K562 (cell line): Measurements from ENCODE around the gene GADD45G. TPM values are rescaled to one million over a fixed set of nuclear protein-coding genes. Genes with fewer than 3 reads are reported as not detected.

Experiments
- ATAC-seq: fragments of 200-7000 bp; cut with Tn5 transposase; 3 replicates; pipeline ENCODE4 v1.9.1; 2020; ENCODE audit warnings: moderate library complexity
- BruUV-seq: library from RNA; stranded (reverse); fragments of 400-500 nt; replicated peaks from 2 replicates; lab custom pipeline; 2021; lab: Mats Ljungman, UMichigan
- CTCF ChIA-PET: fragments of 300-600 bp; formaldehyde crosslinking; extraction: SDS; loops from one replicate; lab custom pipeline; 2021; ENCODE audit warnings: low intra/inter-chr PET ratio; lab: Yijun Ruan, JAX
- POLR2A ChIA-PET: fragments of 300-600, 350-650 bp; sonication (Branson Sonifier 250); formaldehyde crosslinking; extraction: SDS; loops from one replicate; lab custom pipeline; 2021; ENCODE audit warnings: antibody characterized with exemption, inconsistent platforms; lab: Yijun Ruan, JAX
- DNase-seq, 4 experiments: peaks; one replicate each; pipeline versions ENCODE4 v3.0.0 to v3.0.0-alpha.2; 2011 to 2018; ENCODE audit warnings: low spot score in 3 of 4, mixed read lengths in 3 of 4; ENCODE audit errors: extremely low read depth in 1 of 4
- FAIRE-seq: peaks from 2 replicates; lab custom pipeline; 2011; peaks lifted over from hg19 to GRCh38; lab: Jason Lieb, UNC
- H2AFZ ChIP-seq: 2 replicates; pipeline ENCODE4 v1.6.0; 2011; ENCODE audit warnings: low read depth, low read length, control low read depth, inconsistent platforms
- H3K27ac ChIP-seq: fragments of 200-600 bp; 3 replicates; pipeline ENCODE4 v1.8.0; 2011; ENCODE audit warnings: low read depth, mild to moderate bottlenecking, control low read depth, inconsistent platforms, low read length, moderate library complexity, mixed read lengths; ENCODE audit errors: extremely low read depth
- H3K27me3 ChIP-seq, 2 experiments: fragments of 300-600 bp in 1 of 2; 2 replicates in 1 of 2; 3 replicates in 1 of 2; pipeline versions ENCODE4 v1.6.0 to v1.8.0; 2011; ENCODE audit warnings: inconsistent platforms in 2 of 2, low read length in 2 of 2, mild to moderate bottlenecking in 1 of 2, mixed read lengths in 1 of 2, moderate library complexity in 1 of 2; ENCODE audit not compliant: control insufficient read depth in 2 of 2, insufficient read depth in 2 of 2
- H3K36me3 ChIP-seq: fragments of 300-600 bp; 3 replicates; pipeline ENCODE4 v1.8.0; 2011; ENCODE audit warnings: mild to moderate bottlenecking, low read length, inconsistent platforms; ENCODE audit not compliant: control insufficient read depth, insufficient read depth
- H3K4me1 ChIP-seq, 2 experiments: fragments of 200-600 bp in 1 of 2; replicated peaks in 1 of 2; 2 replicates in 1 of 2; 3 replicates in 1 of 2; pipeline versions ENCODE4 v1.5.1 to v1.8.0; 2011; ENCODE audit warnings: inconsistent platforms in 2 of 2, low read length in 2 of 2, mild to moderate bottlenecking in 1 of 2, mixed read lengths in 1 of 2, moderate library complexity in 1 of 2; ENCODE audit not compliant: control insufficient read depth in 2 of 2, insufficient read depth in 2 of 2
- H3K4me2 ChIP-seq: 2 replicates; pipeline ENCODE4 v1.6.1; 2011; ENCODE audit warnings: low read length, control low read depth, inconsistent platforms, mixed read lengths; ENCODE audit not compliant: insufficient read depth
- H3K4me3 ChIP-seq: fragments of 200-600 bp; sonication (generic), shearing (Covaris generic); 2 replicates; pipeline ENCODE4 v1.5.1; 2016; ENCODE audit warnings: control low read depth, inconsistent platforms
- H3K79me2 ChIP-seq: fragments of 200-600 bp; 3 replicates; pipeline ENCODE4 v1.8.0; 2011; ENCODE audit warnings: low read length, inconsistent platforms; ENCODE audit not compliant: control insufficient read depth, insufficient read depth
- H3K9ac ChIP-seq, 2 experiments: 2 replicates each; pipeline versions ENCODE4 v1.6.0 to v1.6.1; 2011; ENCODE audit warnings: low read depth in 2 of 2, low read length in 2 of 2, control low read depth in 1 of 2, inconsistent platforms in 1 of 2, mild to moderate bottlenecking in 1 of 2, mixed read lengths in 1 of 2; ENCODE audit not compliant: insufficient read depth in 1 of 2
- H3K9me1 ChIP-seq: one replicate; pipeline ENCODE4 v1.6.0; 2011; ENCODE audit warnings: inconsistent platforms, mild to moderate bottlenecking, low read length, moderate library complexity; ENCODE audit not compliant: control insufficient read depth, insufficient read depth
- H3K9me3 ChIP-seq: replicated peaks from 2 replicates; pipeline ENCODE4 v1.5.1; 2011; ENCODE audit warnings: low read depth, low read length, inconsistent platforms; ENCODE audit not compliant: control insufficient read depth, insufficient read depth
- H4K20me1 ChIP-seq: replicated peaks from 2 replicates; pipeline ENCODE4 v1.6.1; 2011; ENCODE audit warnings: low read length, inconsistent platforms, mixed read lengths; ENCODE audit not compliant: control insufficient read depth, insufficient read depth
- E2F6 ChIP-seq, 2 experiments: IDR thresholded peaks; 2 replicates each; pipeline ENCODE4 v1.6.1; 2011; ENCODE audit warnings: borderline replicate concordance in 1 of 2, control low read depth in 1 of 2, low read depth in 1 of 2, low read length in 1 of 2, mild to moderate bottlenecking in 1 of 2, mixed read lengths in 1 of 2, moderate library complexity in 1 of 2; ENCODE audit not compliant: insufficient read depth in 1 of 2, insufficient read length in 1 of 2, poor library complexity in 1 of 2, severe bottlenecking in 1 of 2; ENCODE audit errors: extremely low read depth in 1 of 2
- ETV1 ChIP-seq: fragments of 450-650 bp; conservative IDR thresholded peaks from 2 replicates; pipeline ENCODE4 v1.6.1; 2016; ENCODE audit warnings: missing genetic modification characterization, control low read depth, low read depth, missing compliant biosample characterization
- KDM1A ChIP-seq, 2 experiments: fragments of 450-650 bp; IDR thresholded peaks; 2 replicates each; pipeline ENCODE4 v1.6.1; 2016; ENCODE audit warnings: mild to moderate bottlenecking in 2 of 2
- MYBL2 ChIP-seq, 2 experiments: fragments of 450-650 bp in 1 of 2; sonication (generic) in 1 of 2; formaldehyde crosslinking in 1 of 2; IDR thresholded peaks; 2 replicates each; pipeline versions ENCODE4 v1.6.1 to v1.8.1; 2017 to 2022; ENCODE audit warnings: borderline replicate concordance in 1 of 2, inconsistent platforms in 1 of 2, low read depth in 1 of 2, mild to moderate bottlenecking in 1 of 2, missing genetic modification reagents in 1 of 2, moderate library complexity in 1 of 2
- NR1H2 ChIP-seq: sonication (generic); formaldehyde crosslinking; IDR thresholded peaks from 2 replicates; pipeline ENCODE4 v1.4.0; 2020; ENCODE audit warnings: mild to moderate bottlenecking, missing genetic modification reagents
- RBM17 ChIP-seq: fragments of 200-400 bp; formaldehyde crosslinking; IDR thresholded peaks from 2 replicates; pipeline ENCODE4 v1.6.1; 2017; ENCODE audit warnings: low read depth, mild to moderate bottlenecking, low read length, borderline replicate concordance
- RFX1 ChIP-seq: fragments of 450-650 bp; IDR thresholded peaks from 2 replicates; pipeline ENCODE4 v1.6.1; 2016; ENCODE audit warnings: mild to moderate bottlenecking, moderate library complexity
- RHOXF2B ChIP-seq: fragments of 250-450 bp; sonication (Bioruptor Pico); conservative IDR thresholded peaks from 2 replicates; pipeline ENCODE4 v1.5.1; 2021
- TEAD2 ChIP-seq: fragments of 450-650 bp; IDR thresholded peaks from 2 replicates; pipeline ENCODE4 v1.6.1; 2016; ENCODE audit warnings: missing genetic modification characterization, control low read depth, missing compliant biosample characterization
- ZBTB12 ChIP-seq: fragments of 250-450 bp; sonication (Bioruptor Pico); IDR thresholded peaks from 2 replicates; pipeline ENCODE4 v1.4.0; 2020
- ZNF274 ChIP-seq: IDR thresholded peaks from 2 replicates; pipeline ENCODE4 v1.6.1; 2011; ENCODE audit warnings: low read depth, mild to moderate bottlenecking, low read length, moderate library complexity, borderline replicate concordance
- ZNF354B ChIP-seq: fragments of 250-450 bp; sonication (Bioruptor Pico); IDR thresholded peaks from 2 replicates; pipeline ENCODE4 v1.4.0; 2020
- ZNF780A ChIP-seq: fragments of 250-450 bp; sonication (Bioruptor Pico); IDR thresholded peaks from 2 replicates; pipeline ENCODE4 v1.5.0; 2021; ENCODE audit warnings: mild to moderate bottlenecking
- WGBS: fragments of 100-300 bp; shearing (Covaris generic); methylation state at CpG from one replicate; pipeline ENCODE4 v1.1.6; 2016; ENCODE audit warnings: low coverage, mixed read lengths; ENCODE audit not compliant: insufficient coverage; ENCODE audit errors: missing lambda C conversion rate; 5-methylcytosine and 5-hydroxymethylcytosine counted together
- in situ Hi-C: fragments of 300-500 bp; cut with MboI; formaldehyde crosslinking; loops from 4 replicates; pipeline ENCODE4 v1.15.0; 2018; ENCODE audit warnings: inconsistent platforms, mixed read lengths
- intact Hi-C: fragments of 100-400 bp; cut with micrococcal nuclease; formaldehyde crosslinking; loops from 2 replicates; pipeline ENCODE4 v1.14.2; 2022
- polyA plus RNA-seq, 8 experiments: library from polyadenylated mRNA; depleted of rRNA in 4 of 8; stranded (reverse) in 5 of 8; unstranded in 3 of 8; fragments of >200 nt; fragmentation: Nextera tagmentation in 2 of 8; fragmentation: Illumina TruSeq in 1 of 8; extraction: Ambion mirVana in 2 of 8; extraction: Trizol in 1 of 8; gene quantifications; 2 replicates each; pipeline versions ENCODE4 v1.2.1 to v1.2.3, GENCODE V29; 2011 to 2014; ENCODE audit warnings: inconsistent platforms in 1 of 8, missing spikeins in 1 of 8
- total RNA-seq, 7 experiments: library from RNA; depleted of rRNA in 6 of 7; stranded (reverse); fragments of >200 nt in 6 of 7; fragmentation: Illumina TruSeq in 2 of 7; extraction: Trizol in 2 of 7; gene quantifications; 2 replicates each; pipeline versions ENCODE4 v1.2.1 to v1.2.3, GENCODE V29; 2011 to 2021; ENCODE audit warnings: low replicate concordance in 1 of 7

GADD45G gene
- total and polyA plus RNA-seq, 9 of the 15 experiments (the other 6 are each of a cell fraction or from before 2014, with no cell fraction given), result 0.20 to 0.34 TPM; not detected in 7

GRCh38 chr9:89625721-89626687 is 21.2 kb downstream of the GADD45G start (continued):
- TF ChIP-seq ZBTB12 (CRISPR knock-in tag), result no peak
- TF ChIP-seq, all 486 proteins: peak for 0

- Histone ChIP-seq H3K79me2 (no peaks in the 10 kb centered on the region), H3K36me3 (no peaks in the 10 kb centered on the region), H3K9ac (no peak overlapping the region), H3K9me1 (no peaks in the 10 kb centered on the region), H2AFZ (no peak overlapping the region), H4K20me1 (peaks cover 2% of the 10 kb centered on the region; the same call in 1 of the 2 replicates), H3K27me3 (peaks cover 3 to 53% of the 10 kb centered on the region in 2 experiments; a peak in 4 of 5 replicates), H3K9me3 (no peaks in the 10 kb centered on the region), H3K4me1 (no peaks in the 10 kb centered on the region), H3K4me3 (no peak overlapping the region), H3K4me2 (no peak overlapping the region), H3K27ac (no peak overlapping the region)
- BruUV-seq, result no TSS peak
- FAIRE-seq, result no peak
- ATAC-seq, result no peak
- ChIA-PET CTCF (no interaction called here), POLR2A (interaction anchor here (0.5 to 0.6 kb wide), 2 partner anchors 205 to 397 kb away, joined by 4 read pairs; no protein-coding TSS in a partner anchor)
- in situ Hi-C loops (no loop called here), intact Hi-C loops (no loop called here)
- TF ChIP-seq RFX1 (no peak), RBM17 (no peak), KDM1A (IDR thresholded peaks at IDR 0.05) (no peak), RHOXF2B (no peak), E2F6 (IDR thresholded peaks at IDR 0.05; ENCODE audit: borderline replicate concordance in 1 of 2, extremely low read depth in 1 of 2, insufficient read depth in 1 of 2, insufficient read length in 1 of 2, low read depth in 1 of 2, low read length in 1 of 2, poor library complexity in 1 of 2, severe bottlenecking in 1 of 2) (no peak), ZNF274 (no peak), ETV1 (tag) (no peak), ZNF354B (CRISPR knock-in tag) (no peak), MYBL2 (IDR thresholded peaks at IDR 0.05; ENCODE audit: low read depth) (no peak), MYBL2 (CRISPR knock-in tag; IDR thresholded peaks at IDR 0.05; ENCODE audit: borderline replicate concordance) (no peak), ZNF780A (no peak), NR1H2 (no peak), TEAD2 (tag) (no peak)
- 4% methylated on average over 10 of the region's 11 CpGs for WGBS
- no peak for DNase-seq
These were observed 22.0 kb downstream of the GADD45G start for GRCh38 chr9:89626741-89627265.
